Activated CD8-positive, alpha-beta memory T cell treated with anti-CD3 and anti-CD28 coated beads for 48 hours (primary cell): ENCODE results near the gene VCPKMT.
A peak's percentile ranks its signal among the peaks of the same experiment; 100 is the strongest.

ENCODE experiments used
- DNase-seq, 3 experiments: peaks; one replicate each; pipeline ENCODE4 v3.0.0-alpha.2; 2020; ENCODE audit warnings: low read depth in 2 of 3, low spot score in 2 of 3

Gene VCPKMT

GRCh38 chr14:50116181-50116956, at the start of gene VCPKMT:
TSS of gene VCPKMT (minus strand) at chr14:50116572. CDS start at chr14:50116552, 20 bp downstream.
- DNase-seq, result peak; percentile 90 to 93 (median 92)

- DNase-seq, result no peak
Measured at GRCh38 chr14:50156111-50156510, 39.7 kb upstream of the VCPKMT start.

DNA sequence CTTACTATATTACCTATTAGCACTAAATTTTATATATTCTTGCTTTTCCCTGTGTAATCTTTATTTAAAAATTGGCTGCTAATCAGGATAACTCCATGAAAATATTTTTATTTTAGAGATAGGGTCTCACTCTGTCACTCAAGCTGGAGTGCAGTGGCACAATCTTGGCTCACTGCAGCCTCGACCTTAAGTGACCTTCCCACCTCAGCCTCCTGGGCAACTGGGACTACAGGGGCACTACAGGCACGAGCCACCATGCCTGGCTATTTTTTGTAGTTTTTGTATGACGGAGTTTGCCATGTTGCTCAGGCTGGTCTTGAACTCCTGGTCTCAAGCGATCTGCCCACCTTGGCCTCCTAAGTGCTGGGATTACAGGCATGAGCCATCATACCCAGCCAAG, 32.4 kb upstream of the VCPKMT start:
- no peak for DNase-seq

DNA sequence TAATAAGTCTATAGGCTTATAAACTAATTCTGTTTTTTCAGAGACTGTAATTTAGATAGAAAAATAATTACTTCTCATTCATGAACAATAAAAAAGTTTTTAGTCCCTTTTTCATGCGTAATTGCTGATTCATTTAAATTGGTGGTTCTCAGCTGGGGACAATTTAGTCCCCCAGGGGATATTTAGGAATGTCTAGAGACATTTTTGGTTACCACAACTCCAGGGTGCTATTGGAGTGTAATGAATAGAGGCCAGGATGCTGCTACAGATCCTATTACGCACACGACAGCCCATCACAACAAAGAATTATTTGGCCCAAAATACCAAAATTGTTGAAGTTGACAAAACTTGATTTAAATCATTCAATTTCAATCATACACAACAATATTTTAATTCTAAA, 22.8 kb upstream of the VCPKMT start:
- no peak for DNase-seq

- no peak for DNase-seq
Measured at GRCh38 chr14:50127802-50128201, 11.4 kb upstream of the VCPKMT start.

- DNase-seq, result no peak
Measured at GRCh38 chr14:50123062-50123461, 6.7 kb upstream of the VCPKMT start.

- no peak for DNase-seq
Measured at GRCh38 chr14:50122291-50122690, 5.9 kb upstream of the VCPKMT start.

DNA sequence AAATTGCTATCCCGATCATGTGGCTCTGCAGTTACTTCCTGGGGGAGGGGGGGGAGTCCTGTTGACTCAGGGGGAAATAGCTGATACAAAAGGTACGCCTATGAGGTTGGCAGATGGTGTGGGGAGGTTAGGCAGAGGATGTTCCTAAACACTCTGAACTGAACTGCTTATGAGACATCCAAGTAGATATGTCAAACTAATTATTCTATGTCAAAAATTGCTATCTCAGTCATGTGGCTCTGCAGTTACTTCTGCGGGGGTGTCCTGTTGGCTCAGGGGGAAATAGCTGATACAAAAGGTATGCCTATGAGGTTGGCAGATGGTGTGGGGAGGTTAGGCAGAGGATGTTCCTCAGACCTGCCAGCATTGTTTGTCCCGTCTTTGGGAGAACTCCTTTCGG, 5.1 kb upstream of the VCPKMT start:
- no peak for DNase-seq

GRCh38 chr14:50117456-50117855, 1.1 kb upstream of the VCPKMT start:
- DNase-seq, result no peak

DNA sequence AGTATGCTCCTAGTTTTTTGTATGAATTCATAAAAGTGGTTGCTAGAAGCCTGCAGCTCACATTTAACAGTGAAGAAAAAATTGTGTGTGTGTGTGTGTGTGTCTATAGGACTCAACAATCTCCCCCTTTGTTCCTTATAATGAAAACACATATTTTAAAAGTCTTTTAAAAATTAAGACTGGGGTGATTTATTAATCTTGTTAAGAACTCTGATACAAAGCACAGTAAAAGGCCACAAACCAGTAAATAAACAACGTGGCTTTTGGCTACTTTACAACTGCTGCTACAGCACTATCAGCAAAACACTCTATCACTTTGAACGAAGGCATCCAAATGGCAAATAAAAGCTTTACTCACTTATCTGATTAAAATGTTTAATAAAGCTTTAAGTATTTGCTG, 594 bp upstream of the VCPKMT start:
- no peak for DNase-seq

DNA sequence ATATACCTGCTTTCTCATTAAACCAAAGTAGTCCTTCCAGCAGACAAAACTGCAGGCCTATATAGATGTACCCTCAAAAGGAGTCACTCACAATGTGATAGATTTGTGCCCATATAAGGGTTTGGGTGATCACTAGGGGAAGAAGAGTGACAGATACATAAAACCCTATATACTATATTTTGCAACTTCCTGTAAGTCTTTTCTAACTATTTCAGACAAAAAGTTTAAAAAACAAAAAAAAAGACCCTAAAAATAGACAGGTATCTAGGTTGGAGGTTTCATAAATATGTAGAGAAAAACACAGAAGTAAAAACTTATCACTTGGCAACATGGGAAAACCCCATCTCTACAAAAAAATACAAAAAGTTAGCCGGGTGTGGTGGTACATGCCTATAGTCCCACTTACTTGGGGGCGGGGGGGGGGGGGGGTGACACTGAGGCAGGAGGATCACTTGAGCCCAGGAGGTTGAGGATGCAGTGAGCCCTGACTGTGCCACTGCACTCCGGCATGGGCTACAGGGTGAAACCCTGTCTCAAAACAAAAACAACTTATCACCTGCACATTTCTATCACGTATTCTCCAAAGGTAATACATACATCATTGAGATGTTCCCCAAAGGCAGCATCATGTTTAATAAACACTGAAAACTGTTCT, 2.9 kb downstream of the VCPKMT start:
- no peak for DNase-seq

DNA sequence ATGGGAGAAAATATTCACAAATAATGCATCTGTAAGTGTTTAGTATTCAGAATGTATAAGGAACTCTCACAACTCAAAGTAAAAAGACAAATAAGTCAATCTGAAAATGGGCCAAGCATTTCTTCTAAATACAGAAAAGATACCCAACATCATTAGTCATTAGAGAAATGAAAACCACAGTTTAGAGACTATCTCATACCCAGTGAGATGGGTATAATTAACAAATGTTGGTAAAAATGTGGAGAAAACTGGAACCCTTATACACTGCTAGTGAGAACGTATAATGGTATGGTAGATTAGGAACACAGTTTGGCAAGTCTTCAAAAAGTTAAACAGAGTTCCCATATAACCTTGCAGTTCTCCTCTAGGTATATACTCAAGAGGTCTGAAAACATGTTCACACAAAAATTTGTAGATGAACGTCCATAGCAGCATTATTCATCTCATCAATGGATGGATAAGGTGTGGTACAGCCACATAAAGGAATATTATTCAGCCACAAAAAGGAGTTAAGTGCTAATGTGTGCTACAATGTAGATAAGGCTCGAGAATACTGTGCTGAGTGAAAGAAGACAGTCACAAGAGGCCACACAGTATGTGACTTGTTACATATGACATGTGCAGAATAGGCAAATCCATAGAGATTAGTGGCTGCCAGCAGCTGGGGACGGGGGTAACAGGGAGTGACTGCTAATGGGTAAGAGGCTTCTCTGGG, 5.9 kb downstream of the VCPKMT start:
- no peak for DNase-seq

DNA sequence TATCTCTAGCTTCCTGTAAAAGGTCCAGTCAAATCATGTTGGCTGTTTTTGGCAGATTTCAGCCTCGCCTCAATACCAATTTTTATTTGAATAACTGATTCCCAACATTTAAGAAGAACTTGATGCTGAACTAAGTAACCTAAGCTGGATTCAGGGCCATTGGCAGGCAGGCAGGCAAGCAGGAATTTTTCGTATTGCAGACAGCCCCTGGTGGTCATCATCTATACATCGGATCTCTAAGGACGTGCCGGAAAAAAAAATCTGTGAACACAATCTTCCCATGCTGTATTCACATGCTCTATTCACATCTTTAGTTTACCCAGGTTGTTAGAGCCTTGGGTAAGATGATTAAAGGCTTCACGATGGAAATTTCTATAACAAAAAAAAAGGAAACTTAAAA, 7.0 kb downstream of the VCPKMT start:
- no peak for DNase-seq

- DNase-seq, result no peak
Measured at GRCh38 chr14:50107850-50108249, 8.5 kb downstream of the VCPKMT start.

DNA sequence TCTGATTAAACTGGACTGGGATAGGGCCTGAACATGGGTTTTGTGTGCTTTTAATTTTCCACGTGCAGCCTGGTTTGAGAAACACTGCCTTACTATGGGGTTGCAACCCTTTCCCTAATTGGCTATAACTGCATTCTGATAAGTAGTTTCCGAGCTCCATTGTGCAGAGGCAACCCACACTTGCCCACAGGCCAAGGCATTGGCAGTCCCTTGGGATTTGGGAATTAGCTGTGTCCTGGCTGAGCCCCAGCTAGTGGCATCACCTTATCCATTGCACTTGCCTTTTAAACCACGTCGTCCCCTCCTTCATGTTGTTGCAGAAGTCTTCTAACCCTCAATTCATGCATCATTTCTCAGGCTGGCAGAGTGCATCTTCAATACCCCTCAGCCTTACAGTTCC, 10.2 kb downstream of the VCPKMT start:
- no peak for DNase-seq

- no peak for DNase-seq
Measured at GRCh38 chr14:50103558-50103957, 12.8 kb downstream of the VCPKMT start.

- no peak for DNase-seq
Measured at GRCh38 chr14:50101417-50101816, 15.0 kb downstream of the VCPKMT start.

GRCh38 chr14:50100805-50101204, 15.6 kb downstream of the VCPKMT start:
- DNase-seq, result no peak

DNA sequence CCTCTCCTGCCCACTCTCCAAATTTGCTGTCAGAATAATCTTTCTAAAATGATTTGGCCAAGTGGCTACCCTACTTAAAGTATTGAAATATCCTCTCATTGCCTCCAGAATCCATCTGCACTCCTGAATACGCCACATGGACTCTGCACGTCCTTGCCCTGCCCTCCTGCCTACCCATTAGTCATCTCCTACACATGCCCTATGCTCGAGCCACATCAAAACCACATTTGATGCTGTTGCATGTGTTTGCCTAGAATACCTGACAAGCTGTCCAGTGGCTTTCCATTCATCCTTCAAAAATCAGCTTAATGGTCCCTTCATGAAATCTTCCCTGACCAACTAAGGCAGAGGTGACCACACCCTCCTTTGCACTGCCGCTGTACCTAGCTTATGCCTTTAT, 17.0 kb downstream of the VCPKMT start:
- no peak for DNase-seq

DNA sequence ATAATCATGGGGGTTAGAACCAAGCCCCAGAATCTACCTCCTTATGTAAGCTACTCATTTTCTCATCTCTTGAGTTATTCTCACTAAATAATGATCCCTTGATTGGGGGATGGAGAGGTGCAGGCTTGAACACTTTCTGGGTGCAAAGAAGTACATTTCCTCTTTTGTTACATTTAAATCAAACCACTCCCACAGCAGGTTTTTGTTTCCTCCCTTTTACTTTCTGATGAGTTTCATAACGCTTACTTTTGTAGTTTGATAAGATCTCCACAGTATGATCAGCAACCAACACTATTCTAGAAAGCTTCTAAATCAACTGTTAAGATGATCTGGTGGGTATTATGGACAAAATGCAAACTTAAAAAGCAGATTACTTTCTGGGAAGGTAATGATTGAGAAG, 20.5 kb downstream of the VCPKMT start:
- no peak for DNase-seq

DNA sequence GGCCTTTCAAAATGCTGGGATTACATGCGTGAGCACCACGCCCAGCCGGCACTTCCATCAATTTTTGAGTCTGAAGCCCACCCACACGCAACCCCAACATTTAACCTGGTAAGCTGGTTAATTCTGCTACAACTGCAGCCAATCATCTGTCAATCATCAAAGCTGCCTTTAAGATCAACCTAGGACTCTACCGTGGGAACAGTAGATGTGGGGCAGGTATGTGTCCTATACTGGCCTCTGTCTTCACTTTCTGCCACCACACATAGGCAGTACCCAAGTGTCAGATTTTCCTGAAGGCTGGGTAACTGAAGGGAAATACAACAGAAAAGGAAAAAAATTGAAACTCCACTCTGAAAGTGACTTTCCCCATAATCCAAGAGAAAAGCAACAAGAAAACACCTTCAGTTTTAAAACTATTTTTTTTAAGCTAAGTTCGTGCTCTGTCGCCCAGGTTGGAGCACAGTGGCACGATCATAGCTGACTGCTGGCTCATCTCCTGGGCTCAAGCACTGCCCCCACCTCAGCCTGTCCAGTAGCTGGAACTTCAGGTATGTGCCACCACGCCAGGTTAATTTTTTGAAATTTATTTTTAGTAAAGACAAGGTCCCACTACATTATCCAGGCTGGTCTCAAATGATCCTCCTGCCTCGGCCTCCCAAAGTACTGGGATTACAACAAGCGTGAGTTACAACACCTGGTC, 22.2 kb downstream of the VCPKMT start:
- no peak for DNase-seq

GRCh38 chr14:50093496-50093895, 22.9 kb downstream of the VCPKMT start:
- DNase-seq, result no peak
